H1 (cell line): ENCODE data around the gene SLC2A13. TPM values are rescaled to one million over a fixed set of nuclear protein-coding genes. Genes with fewer than 3 reads are reported as not detected.
"Not testable (repeated sequence)": the region's sequence is repeated elsewhere in the genome, so short reads cannot be mapped to it uniquely, and the experiment has no call there.

ENCODE experiments used
- CTCF ChIA-PET: fragments of 300-600 bp; sonication (Branson Sonifier 250); formaldehyde crosslinking; loops from one replicate; lab custom pipeline; 2021; ENCODE audit not compliant: partially characterized antibody; lab: Charles Lee
- POLR2A ChIA-PET: fragments of 300-600 bp; sonication (Branson Sonifier 250); formaldehyde crosslinking; loops from one replicate; lab custom pipeline; 2021; ENCODE audit warnings: inconsistent platforms; ENCODE audit not compliant: partially characterized antibody; lab: Charles Lee
- DNase-seq, 2 experiments: peaks; one replicate each; pipeline versions ENCODE4 v3.0.0 to v3.0.0-alpha.2; 2010 to 2022; ENCODE audit warnings: low spot score in 2 of 2, low read depth in 1 of 2, mixed read lengths in 1 of 2
- FAIRE-seq: peaks from 2 replicates; lab custom pipeline; 2011; peaks lifted over from hg19 to GRCh38; lab: Jason Lieb, UNC
- H2AFZ ChIP-seq: 2 replicates; pipeline ENCODE4 v1.8.1; 2012; ENCODE audit warnings: low read length, inconsistent platforms
- H2AK5ac ChIP-seq: 2 replicates; pipeline ENCODE4 v1.6.1; 2013; ENCODE audit warnings: low read depth, low read length
- H2BK120ac ChIP-seq: replicated peaks from 2 replicates; pipeline ENCODE3; 2013; ENCODE audit warnings: low read depth, low read length, inconsistent platforms
- H2BK12ac ChIP-seq: 2 replicates; pipeline ENCODE4 v1.6.1; 2013; ENCODE audit warnings: low read depth, low read length
- H2BK15ac ChIP-seq: 2 replicates; pipeline ENCODE4 v1.6.1; 2013; ENCODE audit warnings: low read length
- H2BK20ac ChIP-seq: 2 replicates; pipeline ENCODE4 v1.6.1; 2013; ENCODE audit warnings: low read length
- H2BK5ac ChIP-seq: 2 replicates; pipeline ENCODE4 v1.6.1; 2013; ENCODE audit warnings: low read depth, low read length
- H3K14ac ChIP-seq: 2 replicates; pipeline ENCODE4 v1.6.1; 2013; ENCODE audit warnings: inconsistent platforms; ENCODE audit not compliant: insufficient read length
- H3K18ac ChIP-seq: 2 replicates; pipeline ENCODE4 v1.6.1; 2013; ENCODE audit warnings: low read length; ENCODE audit errors: extremely low read depth
- H3K23ac ChIP-seq: 2 replicates; pipeline ENCODE4 v1.6.1; 2013; ENCODE audit warnings: inconsistent platforms; ENCODE audit not compliant: insufficient read length
- H3K23me2 ChIP-seq: 2 replicates; pipeline ENCODE4 v1.6.1; 2013; ENCODE audit warnings: low read depth, low read length
- H3K27ac ChIP-seq: 2 replicates; pipeline ENCODE4 v1.6.1; 2011; ENCODE audit warnings: low read depth, low read length, inconsistent platforms
- H3K27me3 ChIP-seq, 4 experiments: replicated peaks in 1 of 4; 1 replicate in 1 of 4; 2 replicates in 3 of 4; pipeline versions ENCODE4 v1.6.1 to v1.8.1; 2011 to 2013; ENCODE audit warnings: low read length in 3 of 4, mild to moderate bottlenecking in 3 of 4, inconsistent platforms in 2 of 4, mixed read lengths in 2 of 4, moderate library complexity in 1 of 4; ENCODE audit not compliant: control insufficient read depth in 3 of 4, insufficient read depth in 3 of 4; ENCODE audit errors: extremely low read depth in 1 of 4
- H3K36me3 ChIP-seq, 4 experiments: 2 replicates each; pipeline versions ENCODE4 v1.6.1 to v1.8.1; 2011 to 2013; ENCODE audit warnings: mild to moderate bottlenecking in 4 of 4, low read length in 3 of 4, moderate library complexity in 2 of 4, control low read depth in 1 of 4, inconsistent platforms in 1 of 4; ENCODE audit not compliant: insufficient read depth in 4 of 4, control insufficient read depth in 2 of 4
- H3K4ac ChIP-seq: replicated peaks from 2 replicates; pipeline ENCODE3; 2013; ENCODE audit warnings: low read length, low read depth, mixed read lengths, inconsistent platforms; ENCODE audit not compliant: insufficient read length
- H3K4me1 ChIP-seq, 4 experiments: replicated peaks in 1 of 4; 1 replicate in 1 of 4; 2 replicates in 3 of 4; pipeline versions ENCODE4 v1.6.1 to v1.8.1; 2011 to 2013; ENCODE audit warnings: low read length in 3 of 4, inconsistent platforms in 2 of 4, mixed read lengths in 1 of 4; ENCODE audit not compliant: insufficient read depth in 4 of 4, control insufficient read depth in 3 of 4
- H3K4me2 ChIP-seq, 2 experiments: 2 replicates each; pipeline versions ENCODE4 v1.6.1 to v1.8.1; 2011 to 2013; ENCODE audit warnings: low read depth in 2 of 2, low read length in 2 of 2, control low read depth in 1 of 2, inconsistent platforms in 1 of 2, mild to moderate bottlenecking in 1 of 2; ENCODE audit not compliant: insufficient read depth in 1 of 2
- H3K4me3 ChIP-seq, 4 experiments: fragments of 200-600, 300-600 bp in 1 of 4; sonication (generic), shearing (Covaris generic), sonication (Bioruptor Twin) in 1 of 4; 2 replicates each; pipeline versions ENCODE4 v1.5.1 to v1.8.1; 2011 to 2016; ENCODE audit warnings: low read length in 4 of 4, low read depth in 3 of 4, control low read depth in 2 of 4, inconsistent platforms in 2 of 4, mild to moderate bottlenecking in 2 of 4, mixed read lengths in 1 of 4, moderate library complexity in 1 of 4; ENCODE audit not compliant: insufficient read depth in 2 of 4; ENCODE audit errors: extremely low read depth in 1 of 4
- H3K56ac ChIP-seq: replicated peaks from 2 replicates; pipeline ENCODE3; 2013; ENCODE audit warnings: low read depth, mild to moderate bottlenecking, mixed read lengths, low read length, inconsistent platforms; ENCODE audit not compliant: insufficient read length
- H3K79me1 ChIP-seq: 2 replicates; pipeline ENCODE4 v1.6.1; 2013; ENCODE audit warnings: low read depth, low read length, control low read depth
- H3K79me2 ChIP-seq, 2 experiments: 2 replicates each; pipeline versions ENCODE4 v1.6.1 to v1.8.1; 2012 to 2013; ENCODE audit warnings: low read length in 2 of 2, mild to moderate bottlenecking in 2 of 2, inconsistent platforms in 1 of 2; ENCODE audit not compliant: insufficient read depth in 2 of 2, control insufficient read depth in 1 of 2
- H3K9ac ChIP-seq, 4 experiments: replicated peaks in 1 of 4; 1 replicate in 1 of 4; 2 replicates in 3 of 4; pipeline versions ENCODE4 v1.6.1 to v1.8.1; 2011 to 2013; ENCODE audit warnings: low read depth in 3 of 4, low read length in 3 of 4, control low read depth in 2 of 4, mild to moderate bottlenecking in 2 of 4, moderate library complexity in 2 of 4, inconsistent platforms in 1 of 4; ENCODE audit errors: extremely low read depth in 1 of 4
- H3K9me3 ChIP-seq, 2 experiments: 2 replicates each; pipeline versions ENCODE4 v1.6.1 to v1.8.1; 2012 to 2013; ENCODE audit warnings: mild to moderate bottlenecking in 2 of 2, moderate library complexity in 2 of 2, control low read depth in 1 of 2, inconsistent platforms in 1 of 2, low read depth in 1 of 2, low read length in 1 of 2, mixed read lengths in 1 of 2; ENCODE audit not compliant: insufficient read depth in 2 of 2
- H4K20me1 ChIP-seq, 2 experiments: replicated peaks in 1 of 2; 2 replicates each; pipeline versions ENCODE3 to v1.8.1; 2011 to 2013; ENCODE audit warnings: inconsistent platforms in 2 of 2, low read length in 2 of 2, mild to moderate bottlenecking in 1 of 2; ENCODE audit not compliant: insufficient read depth in 2 of 2, control insufficient read depth in 1 of 2
- H4K5ac ChIP-seq: 2 replicates; pipeline ENCODE4 v1.6.1; 2013; ENCODE audit warnings: low read length, low read depth, mixed read lengths, inconsistent platforms; ENCODE audit not compliant: insufficient read length
- H4K8ac ChIP-seq: 2 replicates; pipeline ENCODE4 v1.8.0; 2013; ENCODE audit warnings: mild to moderate bottlenecking, moderate library complexity, low read length, inconsistent platforms; ENCODE audit not compliant: insufficient read depth; ENCODE audit errors: extremely low read depth
- H4K91ac ChIP-seq: replicated peaks from 2 replicates; pipeline ENCODE3; 2013; ENCODE audit warnings: low read length, mixed read lengths, inconsistent platforms; ENCODE audit not compliant: insufficient read length
- WGBS, 2 experiments: shearing (Covaris generic) in 1 of 2; methylation state at CpG; one replicate each; pipeline versions ENCODE4 v1.1.6 to v1.1.7; 2013 to 2015; ENCODE audit warnings: low lambda C conversion rate in 2 of 2, mixed read lengths in 2 of 2, inconsistent platforms in 1 of 2, low coverage in 1 of 2, missing lambda C conversion rate in 1 of 2; ENCODE audit not compliant: insufficient replicate concordance in 2 of 2, insufficient coverage in 1 of 2, insufficient read length in 1 of 2; ENCODE audit errors: extremely low coverage in 1 of 2, missing lambda C conversion rate in 1 of 2; 5-methylcytosine and 5-hydroxymethylcytosine counted together
- polyA plus RNA-seq, 7 experiments: library from polyadenylated mRNA; depleted of rRNA in 3 of 7; stranded (reverse) in 5 of 7; unstranded in 2 of 7; fragments of >200 nt in 5 of 7; fragments of 200-250 nt in 2 of 7; gene quantifications; 1 replicate in 5 of 7; 2 replicates in 1 of 7; 4 replicates in 1 of 7; pipeline versions ENCODE4 v1.2.1 to v1.2.3, GENCODE V29; 2011 to 2013; ENCODE audit warnings: missing spikeins in 2 of 7, mixed read lengths in 2 of 7
- total RNA-seq: library from RNA; stranded (reverse); fragmentation: NEBNext Ultra II Directional; extraction: Animal tissue kit (Norgen Biotek cat#: 25700); gene quantifications from 2 replicates; pipeline ENCODE4 v1.2.1, GENCODE V29; 2021

Gene SLC2A13
- total and polyA plus RNA-seq, 2 of the 8 experiments (the other 6 are each of a cell fraction or from before 2014, with no cell fraction given), result 2.8 to 9.6 TPM

DNA sequence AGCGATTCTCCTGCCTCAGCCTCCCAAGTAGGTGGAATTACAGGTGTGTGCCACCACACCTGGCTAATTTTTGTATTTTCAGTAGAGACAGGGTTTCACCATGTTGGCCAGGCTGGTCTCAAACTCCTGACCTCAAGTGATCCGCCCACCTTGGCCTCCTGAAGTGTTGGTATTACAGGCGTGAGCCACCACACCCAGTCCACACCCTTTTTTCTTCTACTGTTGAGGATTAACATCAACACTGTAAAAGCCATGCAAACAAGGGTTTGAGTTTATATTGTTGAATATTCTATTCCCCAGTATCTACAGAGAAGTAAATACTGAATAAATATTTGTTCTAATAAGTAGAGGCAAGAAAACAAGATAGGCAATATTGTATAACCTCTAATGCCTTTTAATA is 58.9 kb downstream of the SLC2A13 start:
- H2AK5ac ChIP-seq, H4K5ac ChIP-seq, DNase-seq, H2BK5ac ChIP-seq, H3K27me3 ChIP-seq, H3K4me3 ChIP-seq, H3K27ac ChIP-seq, H3K4ac ChIP-seq, H2AFZ ChIP-seq, H3K9me3 ChIP-seq, H3K56ac ChIP-seq, POLR2A ChIA-PET, H3K4me2 ChIP-seq, H2BK12ac ChIP-seq, H3K18ac ChIP-seq, H4K20me1 ChIP-seq, H2BK120ac ChIP-seq, H4K8ac ChIP-seq, FAIRE-seq, H3K79me2 ChIP-seq, H3K36me3 ChIP-seq, H4K91ac ChIP-seq, H3K23me2 ChIP-seq, H2BK15ac ChIP-seq, H3K14ac ChIP-seq, H2BK20ac ChIP-seq, H3K9ac ChIP-seq, H3K4me1 ChIP-seq, H3K23ac ChIP-seq, H3K79me1 ChIP-seq: not testable (repeated sequence)
- 96% methylated on average over 3 of the region's 3 CpGs; no CpG with 5 or more reads in 1 of the 2 experiments for WGBS, 2 experiments
- CTCF ChIA-PET, result interaction anchor here (2.9 kb wide), 1 partner anchor 36 kb away, joined by 9 read pairs; no protein-coding TSS in a partner anchor
